GM06990 (cell line): ENCODE measurements around the gene MEN1.

Experiments used
- DNase-seq: peaks from one replicate; pipeline ENCODE4 v3.0.0-alpha.2; 2011; ENCODE audit not compliant: insufficient read length; ENCODE audit errors: extremely low read depth
- H3K27me3 ChIP-seq: replicated peaks from 2 replicates; pipeline ENCODE4 v1.6.0; 2011; ENCODE audit warnings: low read length; ENCODE audit not compliant: control insufficient read depth, insufficient read depth
- H3K36me3 ChIP-seq: 2 replicates; pipeline ENCODE4 v1.5.1; 2011; ENCODE audit warnings: low read length; ENCODE audit not compliant: control insufficient read depth, insufficient read depth
- H3K4me3 ChIP-seq: replicated peaks from 2 replicates; pipeline ENCODE4 v1.5.1; 2011; ENCODE audit warnings: low read depth, mild to moderate bottlenecking, control low read depth, low read length
- CTCF ChIP-seq: IDR thresholded peaks from 2 replicates; pipeline ENCODE4 v1.5.1; 2011; ENCODE audit warnings: low read length, control low read depth, mild to moderate bottlenecking, inconsistent platforms; ENCODE audit not compliant: insufficient read depth, poor library complexity, severe bottlenecking

Gene MEN1

GRCh38 chr11:64829536-64830251, 19.3 kb upstream of the MEN1 start:
- Histone ChIP-seq H3K36me3 (no peaks in the 10 kb centered on the region), H3K27me3 (no peaks in the 10 kb centered on the region; the same call in 1 of the 2 replicates), H3K4me3 (no peak overlapping the region)
- DNase-seq, result no peak
- TF ChIP-seq CTCF, result no peak

DNA sequence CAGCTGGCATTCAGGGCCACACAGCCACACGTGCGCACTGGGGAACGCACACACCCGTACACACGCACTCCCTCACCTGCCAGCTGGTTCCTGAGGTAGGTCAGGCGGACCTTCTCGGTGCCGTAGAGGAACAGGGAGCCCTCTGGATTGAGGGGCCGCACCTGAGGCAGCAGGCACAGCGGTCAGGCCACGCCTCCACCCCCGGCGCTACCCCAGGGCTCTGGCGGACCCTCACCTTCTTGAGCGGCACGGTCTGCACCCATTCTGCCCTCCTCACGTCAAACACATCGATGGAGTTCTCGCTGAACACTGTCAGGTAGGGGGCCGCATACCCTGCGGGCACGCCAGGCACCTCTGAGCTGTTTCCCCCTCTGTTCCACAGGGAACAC, 17.1 kb upstream of the MEN1 start:
- no peak for DNase-seq
- Histone ChIP-seq H3K27me3 (no peaks in the 10 kb centered on the region; the same call in 1 of the 2 replicates), H3K4me3 (no peak overlapping the region), H3K36me3 (no peaks in the 10 kb centered on the region)
- no peak for TF ChIP-seq CTCF

DNA sequence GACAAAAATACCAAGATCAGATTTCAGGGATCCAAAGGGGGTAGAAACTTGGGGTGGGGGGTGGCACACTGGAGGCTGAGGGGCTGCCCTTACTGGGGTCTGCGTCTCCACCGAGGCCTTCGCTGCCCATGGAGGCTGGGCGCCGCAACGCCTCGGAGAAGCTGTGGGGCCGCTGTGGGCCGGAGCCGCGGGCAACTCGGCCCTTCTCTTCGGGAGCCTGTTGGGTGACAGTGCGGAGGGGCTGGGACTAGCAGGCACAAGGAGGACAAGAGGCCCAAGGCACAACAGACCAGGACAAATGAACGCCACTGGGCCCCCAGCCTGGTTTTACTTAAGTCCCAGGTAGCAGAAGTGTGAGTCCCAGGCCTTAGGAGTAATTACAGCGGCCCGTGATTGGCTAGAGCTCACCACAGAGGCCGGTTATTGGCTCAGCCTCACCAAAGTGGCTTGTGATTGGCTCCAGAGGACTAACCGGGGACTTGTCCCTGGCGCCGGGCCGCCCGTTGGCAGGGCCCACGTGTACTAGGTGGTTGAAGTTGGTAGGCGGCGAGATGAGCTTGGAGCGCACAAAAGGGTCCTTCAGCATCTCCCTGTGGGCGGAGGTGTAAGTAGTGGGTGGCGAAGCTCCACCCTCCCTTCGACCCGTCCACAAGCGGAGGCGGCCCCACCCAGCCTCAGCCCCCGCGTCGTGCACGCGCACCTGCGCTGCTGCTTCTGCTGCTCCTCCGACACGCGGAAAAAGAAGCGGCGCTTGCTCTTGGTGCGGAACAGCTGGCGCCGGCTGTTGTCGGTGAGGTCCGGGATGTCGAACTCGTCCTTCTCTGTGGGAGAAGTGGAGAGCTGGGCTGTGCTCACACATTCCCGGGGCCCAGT, 16.5 kb upstream of the MEN1 start:
- no peak for TF ChIP-seq CTCF
- H3K36me3 ChIP-seq, result no peaks in the 10 kb centered on the region
- DNase-seq, result no peak
- no peak overlapping the region for H3K4me3 ChIP-seq
- H3K27me3 ChIP-seq, result no peaks in the 10 kb centered on the region; the same call in 1 of the 2 replicates

DNA sequence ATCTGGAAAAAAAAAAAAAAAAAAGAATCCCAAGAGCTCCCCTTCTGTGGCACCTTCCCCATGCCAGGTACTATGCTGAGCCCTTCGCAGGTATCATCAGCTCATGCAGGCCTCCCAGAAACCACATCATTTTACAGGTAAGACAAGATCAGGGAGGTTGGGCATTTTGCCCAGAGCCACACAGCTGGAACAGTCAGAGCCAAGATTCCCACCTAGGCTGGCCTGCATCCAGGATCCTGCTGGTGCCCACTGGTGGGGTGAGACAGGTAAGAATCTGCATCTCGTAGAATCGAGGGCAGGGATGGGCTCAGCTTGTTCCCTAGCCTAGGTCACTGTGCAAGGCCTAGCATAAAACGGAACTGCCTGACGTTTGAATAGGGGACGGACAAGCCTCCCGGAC, 15.7 kb upstream of the MEN1 start:
- DNase-seq, result no peak
- Histone ChIP-seq H3K36me3 (no peaks in the 10 kb centered on the region), H3K27me3 (no peaks in the 10 kb centered on the region), H3K4me3 (no peak overlapping the region)
- TF ChIP-seq CTCF, result no peak

DNA sequence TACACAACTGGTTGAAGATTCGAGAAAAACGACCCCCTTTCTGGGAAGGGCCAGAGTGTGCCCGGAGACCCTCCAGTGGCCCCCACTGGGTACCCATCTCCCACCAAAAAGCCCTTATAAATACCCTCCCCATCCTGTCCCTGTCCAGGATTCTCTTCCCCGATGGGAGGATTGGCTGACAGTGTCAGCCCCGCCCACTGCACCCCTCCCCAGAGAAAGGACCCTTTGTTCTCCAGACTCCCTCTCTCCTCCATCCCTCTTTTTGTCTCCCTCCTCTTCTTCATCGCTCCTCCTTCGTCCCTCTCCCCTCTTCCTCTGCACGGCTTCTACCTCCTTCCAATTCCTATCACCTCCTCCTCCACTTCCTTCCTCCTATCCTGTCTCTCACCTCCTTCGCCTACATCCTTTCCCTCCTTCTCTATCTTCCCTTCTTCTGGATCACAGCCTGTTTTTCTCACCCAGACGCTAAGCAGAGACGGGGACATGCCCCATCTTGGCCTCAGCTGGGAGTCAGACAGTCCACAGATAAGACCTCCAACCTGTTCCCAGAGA, 13.3 kb upstream of the MEN1 start:
- TF ChIP-seq CTCF, result no peak
- Histone ChIP-seq H3K36me3 (no peaks in the 10 kb centered on the region), H3K4me3 (no peak overlapping the region), H3K27me3 (no peaks in the 10 kb centered on the region)
- DNase-seq, result no peak
